Esophagus (tissue), 2 donors: ENCODE data around the gene PWWP2B. TPM values are rescaled to one million over a fixed set of nuclear protein-coding genes. Genes with fewer than 3 reads are reported as not detected.

Experiments
- H3K27ac ChIP-seq, 2 donors: one replicate each; pipeline ENCODE4 v1.5.1; 2013; ENCODE audit warnings: low read depth in 2 of 2, mild to moderate bottlenecking in 2 of 2, inconsistent platforms in 1 of 2, low read length in 1 of 2, moderate library complexity in 1 of 2
- H3K27me3 ChIP-seq, 2 donors: one replicate each; pipeline ENCODE4 v1.6.1; 2013; ENCODE audit warnings: low read length in 2 of 2, control low read depth in 1 of 2, mild to moderate bottlenecking in 1 of 2; ENCODE audit not compliant: insufficient read depth in 2 of 2, control insufficient read depth in 1 of 2
- H3K36me3 ChIP-seq, 2 donors: one replicate each; pipeline ENCODE4 v1.6.1; 2013; ENCODE audit warnings: low read length in 1 of 2; ENCODE audit not compliant: control insufficient read depth in 2 of 2, insufficient read depth in 2 of 2
- H3K4me1 ChIP-seq, 2 donors: one replicate each; pipeline ENCODE4 v1.6.1; 2013; ENCODE audit warnings: low read length in 1 of 2; ENCODE audit not compliant: control insufficient read depth in 2 of 2, insufficient read depth in 2 of 2
- H3K4me3 ChIP-seq, 2 donors: one replicate each; pipeline ENCODE4 v1.5.1; 2013; ENCODE audit warnings: low read length in 2 of 2, mild to moderate bottlenecking in 2 of 2, low read depth in 1 of 2, moderate library complexity in 1 of 2
- H3K9me3 ChIP-seq, 2 donors: one replicate each; pipeline ENCODE4 v1.6.1; 2013; ENCODE audit warnings: mild to moderate bottlenecking in 2 of 2, low read depth in 1 of 2, low read length in 1 of 2, moderate library complexity in 1 of 2; ENCODE audit not compliant: control insufficient read depth in 2 of 2, insufficient read depth in 1 of 2
- WGBS, 2 donors: extraction: QIAGEN DNeasy Blood & Tissue Kit; methylation state at CpG; one replicate each; pipeline ENCODE4 v1.1.7; 2013; 5-methylcytosine and 5-hydroxymethylcytosine counted together
- polyA plus RNA-seq, 2 donors: library from polyadenylated mRNA; stranded (reverse); fragments of 200-250 nt; gene quantifications; one replicate each; pipeline ENCODE4 v1.2.3, GENCODE V29; 2013
- donor health status: healthy with polysubstance abuse.
- donor health status: Bipolar disorder and iron deficiency.

PWWP2B gene
- polyA plus RNA-seq, 2 donors = 17.6 to 33.4 TPM

DNA sequence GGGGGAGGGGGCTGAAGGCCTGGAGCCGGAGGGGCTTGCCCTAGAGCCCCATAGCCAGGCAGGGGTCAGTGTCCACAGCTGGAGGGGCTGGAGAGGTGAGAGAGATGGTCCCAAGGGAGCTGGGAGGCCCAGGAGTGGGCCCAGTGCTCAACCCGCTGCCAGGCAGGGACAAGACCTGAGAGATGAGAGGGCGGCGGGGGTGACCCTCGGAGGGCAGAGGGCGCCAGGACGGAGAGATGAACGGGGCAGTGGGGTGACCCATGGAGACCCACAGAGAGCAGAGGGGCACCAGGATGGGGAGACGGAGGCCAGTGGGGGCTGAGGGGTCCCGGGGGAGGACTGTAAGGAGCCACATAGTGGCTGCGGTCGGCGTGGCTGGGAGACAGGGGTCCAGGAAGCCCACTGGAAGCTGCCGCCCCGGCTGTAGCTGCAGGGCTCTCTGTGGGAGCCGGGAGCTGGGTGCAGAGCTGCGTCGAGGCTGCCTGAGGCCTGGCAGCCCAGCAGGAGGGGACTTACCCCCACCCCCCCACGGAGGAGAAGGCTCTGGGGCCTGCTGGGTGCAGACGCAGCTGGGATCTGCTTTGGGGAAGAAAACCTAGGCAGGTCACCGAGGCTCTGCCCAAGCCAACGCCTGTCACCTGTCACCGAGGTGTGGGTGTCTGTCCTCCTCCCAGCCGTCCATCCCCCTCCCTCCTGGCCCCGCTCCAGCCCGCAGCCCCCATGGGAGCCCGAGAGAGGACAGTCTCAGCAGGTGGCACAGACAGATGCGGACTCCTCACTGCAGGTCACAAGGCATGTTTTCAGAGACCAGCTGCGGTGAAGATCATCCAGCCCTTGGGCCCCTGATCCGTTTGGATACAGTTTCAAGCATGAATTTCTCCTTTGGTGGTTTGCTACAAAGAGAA lies 25.1 kb downstream of the PWWP2B start:
- H3K27ac ChIP-seq = peak overlapping the region; percentile 88 to 91
- H3K9me3 ChIP-seq = peaks cover 0 to 4% of the 10 kb centered on the region in 2 donors
- H3K27me3 ChIP-seq = no peaks in the 10 kb centered on the region
- peaks cover 0 to 6% of the 10 kb centered on the region in 2 donors for H3K36me3 ChIP-seq
- no peak overlapping the region for H3K4me3 ChIP-seq
- peaks cover 25 to 46% of the 10 kb centered on the region in 2 donors for H3K4me1 ChIP-seq
- WGBS, 2 donors = 63 to 75% methylated on average over 27 to 30 of the region's 30 CpGs

DNA sequence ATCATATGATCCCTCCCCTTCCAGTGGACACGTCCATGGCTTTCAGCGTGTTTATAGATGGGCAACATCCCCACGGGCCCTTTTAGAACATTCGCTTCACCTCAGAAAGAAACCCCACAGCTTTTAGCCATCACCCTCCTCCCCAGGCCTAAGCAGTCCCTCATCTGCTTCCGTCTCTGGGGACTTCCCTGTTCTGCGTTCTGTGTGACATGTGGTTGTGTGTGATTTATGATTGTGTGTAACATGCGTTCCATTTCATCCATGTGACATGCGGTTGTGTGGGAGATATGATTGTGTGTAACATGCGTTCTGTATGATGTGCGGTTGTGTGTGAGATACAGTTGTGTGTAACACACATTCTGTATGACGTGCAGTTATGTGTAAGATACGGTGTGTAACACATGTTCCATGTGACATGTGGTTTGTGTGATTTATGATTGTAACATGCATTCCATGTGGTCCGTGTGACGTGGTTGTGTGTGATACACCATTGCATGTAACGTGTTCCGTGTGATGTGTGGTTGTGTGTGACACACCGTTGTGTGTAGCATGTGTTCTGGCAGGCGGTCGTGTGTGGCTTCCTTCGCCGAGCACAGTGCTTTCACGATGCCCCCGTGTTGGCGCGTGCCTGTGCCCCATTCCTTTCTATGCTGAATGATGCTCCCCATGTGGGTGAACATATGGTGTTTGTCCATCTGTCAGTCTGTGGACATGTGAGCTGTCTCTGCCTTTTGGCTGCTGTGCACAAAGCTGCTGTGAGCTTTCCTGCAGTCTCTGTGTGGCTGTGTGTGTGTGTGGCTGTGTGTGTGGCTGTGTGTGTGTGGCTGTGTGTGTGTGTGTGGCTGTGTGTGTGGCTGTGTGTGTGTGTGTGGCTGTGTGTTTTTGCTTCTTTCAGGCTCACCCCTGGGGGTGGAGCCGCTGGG lies 26.2 kb downstream of the PWWP2B start:
- H3K27ac ChIP-seq = peak overlapping the region; percentile 8 to 88

DNA sequence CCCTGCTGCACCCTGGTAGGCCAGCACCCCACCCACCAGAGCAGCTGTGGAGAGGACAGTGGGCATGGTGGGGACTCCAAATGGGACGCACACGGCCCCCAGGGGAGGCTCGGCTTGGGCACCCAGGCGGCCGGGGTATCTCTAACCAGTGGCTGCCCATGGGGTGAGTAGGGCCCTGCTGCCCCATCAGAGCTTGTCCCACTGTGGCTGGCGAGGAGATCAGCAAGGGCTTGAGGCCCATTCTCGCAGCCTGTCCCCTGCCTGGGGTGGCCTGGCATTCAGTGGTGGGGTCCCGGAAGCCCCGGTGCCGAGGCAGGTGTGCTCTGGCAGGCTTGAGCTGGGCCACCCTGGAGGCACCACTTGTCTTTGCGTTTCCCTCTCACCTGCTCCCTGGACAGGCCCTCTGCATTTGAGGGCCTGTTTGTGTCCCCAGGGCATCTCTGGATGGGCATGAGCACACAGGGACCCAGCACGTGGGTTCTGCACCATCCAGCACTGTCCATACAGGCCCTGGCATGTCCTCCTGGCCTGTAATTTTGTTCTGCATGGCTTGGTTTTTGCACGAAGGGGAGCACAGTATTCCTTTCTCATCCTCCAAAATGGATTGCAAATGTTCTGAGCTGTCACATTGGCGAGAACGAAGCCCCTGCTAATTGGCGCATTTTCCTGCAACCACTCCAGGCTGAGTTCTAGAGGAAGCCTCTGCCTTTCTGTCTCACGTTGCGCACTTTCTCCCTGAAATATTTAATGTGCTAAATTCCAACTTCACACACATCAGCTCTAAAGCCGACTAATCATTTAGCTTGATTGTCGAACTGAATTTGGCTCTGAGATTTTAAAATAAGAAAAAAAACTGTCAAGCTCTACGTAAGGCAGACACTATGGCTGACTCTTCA lies 27.2 kb downstream of the PWWP2B start:
- Histone ChIP-seq H3K27ac (peak overlapping the region in 1 of 2 donors; percentile 5), H3K9me3 (peaks cover 0 to 4% of the 10 kb centered on the region in 2 donors), H3K4me1 (peaks cover 21 to 39% of the 10 kb centered on the region in 2 donors), H3K36me3 (peaks cover 0 to 14% of the 10 kb centered on the region in 2 donors), H3K4me3 (no peak overlapping the region), H3K27me3 (no peaks in the 10 kb centered on the region)
- 58 to 73% methylated on average over 18 to 21 of the region's 21 CpGs for WGBS, 2 donors

More for the DNA sequence above, 26.2 kb downstream of the PWWP2B start:
- H3K4me1 ChIP-seq = peaks cover 21 to 46% of the 10 kb centered on the region in 2 donors
- H3K4me3 ChIP-seq = no peak overlapping the region
- 76 to 78% methylated on average over 26 of the region's 26 CpGs for WGBS, 2 donors
- peaks cover 0 to 4% of the 10 kb centered on the region in 2 donors for H3K9me3 ChIP-seq
- H3K36me3 ChIP-seq = peaks cover 0 to 12% of the 10 kb centered on the region in 2 donors
- no peaks in the 10 kb centered on the region for H3K27me3 ChIP-seq

DNA sequence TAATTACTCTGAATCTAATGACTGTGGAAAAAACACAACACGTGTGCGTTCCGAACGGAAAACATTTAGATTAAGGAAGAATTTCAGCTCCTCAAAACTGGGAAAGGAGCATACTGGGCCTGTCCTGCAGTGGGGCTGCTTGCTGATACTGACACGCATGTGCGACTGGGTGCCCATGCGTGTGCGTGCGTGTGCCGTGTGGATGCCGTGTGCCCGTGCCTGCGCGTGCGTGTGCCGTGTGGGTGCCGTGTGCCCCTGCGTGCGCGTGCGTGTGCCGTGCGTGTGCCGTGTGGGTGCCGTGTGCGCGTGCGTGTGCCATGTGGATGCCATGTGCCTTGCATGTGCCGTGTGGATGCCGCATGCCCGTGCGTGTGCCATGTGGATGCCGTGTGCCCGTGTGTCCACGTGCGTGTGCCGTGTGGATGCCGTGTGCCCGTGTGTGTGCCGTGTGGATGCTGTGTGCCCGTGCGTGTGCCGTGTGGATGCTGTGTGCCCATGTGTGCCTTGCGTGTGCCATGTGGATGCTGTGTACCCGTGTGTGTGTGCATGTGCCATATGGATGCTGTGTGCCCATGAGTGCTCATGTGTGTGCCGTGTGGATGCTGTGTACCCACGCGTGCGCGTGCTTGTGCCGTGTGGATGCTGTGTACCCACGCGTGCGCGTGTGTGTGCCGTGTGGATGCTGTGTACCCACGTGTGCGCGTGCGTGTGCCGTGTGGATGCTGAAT lies 28.2 kb downstream of the PWWP2B start:
- H3K4me3 ChIP-seq = no peak overlapping the region

DNA sequence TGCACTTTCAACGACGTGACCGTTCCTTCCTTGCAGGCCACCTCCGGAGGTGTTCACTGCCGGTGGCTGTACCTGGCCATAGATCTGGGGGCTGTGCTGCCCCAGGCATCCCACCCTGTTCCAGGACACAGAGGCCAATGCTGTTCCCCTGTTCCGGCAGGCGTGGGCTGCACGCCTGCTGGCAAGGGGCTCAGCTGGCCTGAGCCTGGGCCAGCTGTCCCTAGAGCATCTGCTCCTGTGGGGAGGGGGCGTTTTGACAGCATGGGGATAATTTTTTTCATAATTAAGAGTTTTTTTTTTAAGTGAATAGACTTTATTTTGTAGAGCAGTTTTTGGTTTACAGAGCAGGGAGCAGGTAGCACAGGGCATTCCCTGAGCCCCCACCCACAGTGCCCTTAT lies 28.8 kb downstream of the PWWP2B start:
- H3K36me3 ChIP-seq = peaks cover 0 to 14% of the 10 kb centered on the region in 2 donors
- WGBS, 2 donors = 90 to 96% methylated on average over 9 of the region's 9 CpGs
- H3K4me3 ChIP-seq = no peak overlapping the region
- H3K27me3 ChIP-seq = no peaks in the 10 kb centered on the region
- H3K4me1 ChIP-seq = peaks cover 28 to 50% of the 10 kb centered on the region in 2 donors
- H3K27ac ChIP-seq = no peak overlapping the region
- peaks cover 0 to 4% of the 10 kb centered on the region in 2 donors for H3K9me3 ChIP-seq

More for the DNA sequence above, 28.2 kb downstream of the PWWP2B start:
- no peak overlapping the region for H3K27ac ChIP-seq
- peaks cover 0 to 4% of the 10 kb centered on the region in 2 donors for H3K9me3 ChIP-seq
- peaks cover 28 to 48% of the 10 kb centered on the region in 2 donors for H3K4me1 ChIP-seq
- peaks cover 0 to 14% of the 10 kb centered on the region in 2 donors for H3K36me3 ChIP-seq
- WGBS, 2 donors = 95% methylated on average over 61 of the region's 61 CpGs
- no peaks in the 10 kb centered on the region for H3K27me3 ChIP-seq

DNA sequence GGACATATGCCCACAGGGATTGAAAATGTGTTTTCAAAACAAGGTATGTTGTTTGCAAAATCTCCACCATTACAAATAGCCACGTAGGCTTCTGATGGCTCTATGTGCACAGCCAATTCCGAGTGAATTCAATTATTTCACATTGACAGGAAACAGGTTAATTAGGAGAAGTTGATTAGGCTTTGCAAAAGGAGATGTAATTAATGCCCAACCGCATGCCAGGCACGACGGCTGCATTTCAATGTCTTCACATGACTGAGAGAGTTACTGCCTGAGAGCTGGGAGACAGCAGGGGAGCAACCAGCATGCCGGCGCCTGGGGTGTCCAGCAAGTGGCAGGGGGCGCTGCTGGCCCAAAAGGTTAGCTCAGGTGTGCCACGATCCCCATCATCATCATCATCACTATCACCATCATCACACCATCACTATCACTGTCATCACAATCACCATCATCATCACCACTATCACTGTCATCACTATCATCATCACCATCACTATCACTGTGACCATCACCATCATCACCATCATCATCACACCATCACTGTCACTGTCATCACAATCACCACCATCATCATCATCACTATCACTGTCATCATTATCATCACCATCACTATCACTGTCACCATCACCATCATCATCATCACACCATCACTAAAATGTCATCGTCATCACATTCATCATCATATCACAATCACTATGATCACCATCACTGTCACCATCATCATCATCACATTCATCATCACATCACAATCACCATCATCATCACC lies 30.2 kb downstream of the PWWP2B start:
- no peak overlapping the region for H3K4me3 ChIP-seq
- H3K4me1 ChIP-seq = peaks cover 15 to 38% of the 10 kb centered on the region in 2 donors
- peaks cover 0 to 4% of the 10 kb centered on the region in 2 donors for H3K9me3 ChIP-seq
- peaks cover 0 to 14% of the 10 kb centered on the region in 2 donors for H3K36me3 ChIP-seq
- no peaks in the 10 kb centered on the region for H3K27me3 ChIP-seq
- WGBS, 2 donors = 85 to 89% methylated on average over 10 of the region's 10 CpGs
- H3K27ac ChIP-seq = no peak overlapping the region

DNA sequence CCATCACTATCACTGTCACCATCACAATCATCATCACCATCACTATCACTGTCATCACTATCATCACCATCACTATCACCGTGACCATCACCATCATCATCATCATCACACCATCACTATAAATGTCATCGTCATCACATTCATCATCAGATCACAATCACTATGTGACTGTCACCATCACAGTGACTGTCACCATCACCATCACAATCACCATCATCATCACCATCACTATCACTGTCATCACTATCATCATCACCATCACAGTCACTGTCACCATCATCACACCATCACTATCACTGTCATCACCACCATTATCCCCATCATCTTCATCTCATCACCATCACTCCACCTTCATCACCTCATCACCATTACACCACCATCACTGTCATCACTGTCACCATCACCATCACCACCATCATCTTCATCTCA lies 31.0 kb downstream of the PWWP2B start:
- 95 to 96% methylated on average over 2 of the region's 2 CpGs for WGBS, 2 donors
- H3K4me1 ChIP-seq = peaks cover 14 to 36% of the 10 kb centered on the region in 2 donors
- peaks cover 0 to 4% of the 10 kb centered on the region in 2 donors for H3K9me3 ChIP-seq
- H3K27ac ChIP-seq = no peak overlapping the region
- H3K36me3 ChIP-seq = peaks cover 0 to 14% of the 10 kb centered on the region in 2 donors
- H3K4me3 ChIP-seq = no peak overlapping the region
- H3K27me3 ChIP-seq = no peaks in the 10 kb centered on the region

DNA sequence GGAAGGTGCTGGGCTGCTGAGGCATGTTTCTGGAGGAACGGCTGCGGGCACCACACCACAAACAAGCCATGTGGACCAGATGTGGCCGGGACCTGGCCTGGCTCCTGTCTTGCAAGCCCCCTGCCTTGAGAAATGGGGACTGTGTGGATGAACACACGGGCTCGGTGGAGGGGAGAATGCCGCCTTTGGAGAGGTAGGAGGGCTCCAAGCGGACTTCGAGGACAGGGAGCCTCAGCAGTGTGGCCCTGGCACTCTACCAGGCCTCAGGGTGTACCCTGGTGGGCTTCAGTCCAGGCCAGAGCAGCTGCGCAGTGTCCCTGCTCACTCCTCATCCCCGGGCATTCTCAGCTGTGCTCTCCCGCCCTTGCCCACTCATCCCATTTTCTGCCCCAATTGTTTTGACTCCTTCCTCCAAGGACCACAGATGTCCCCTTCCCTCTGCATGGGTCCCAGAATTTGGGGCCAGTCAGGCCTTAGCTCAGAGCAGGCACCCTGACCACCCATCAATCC lies 31.5 kb downstream of the PWWP2B start:
- H3K27me3 ChIP-seq = no peaks in the 10 kb centered on the region
- no peak overlapping the region for H3K4me3 ChIP-seq
- no peak overlapping the region for H3K27ac ChIP-seq
- H3K9me3 ChIP-seq = peaks cover 0 to 4% of the 10 kb centered on the region in 2 donors
- 96 to 99% methylated on average over 11 of the region's 11 CpGs for WGBS, 2 donors
- H3K4me1 ChIP-seq = peaks cover 14 to 30% of the 10 kb centered on the region in 2 donors
- H3K36me3 ChIP-seq = peaks cover 0 to 14% of the 10 kb centered on the region in 2 donors
